Right hindlimb (tissue), 1 donor: Measurements from ENCODE around the gene ALAD.
"Not testable (repeated sequence)": the region's sequence is repeated elsewhere in the genome, so short reads cannot be mapped to it uniquely, and the experiment has no call there.

ENCODE experiments used
- DNase-seq: peaks from one replicate; pipeline ENCODE4 v3.0.0-alpha.2; 2018

Gene ALAD

GRCh38 chr9:113401027-113401792, at the start of gene ALAD:
TSS of gene ALAD (minus strand) at chr9:113401284. CDS start at chr9:113393559, 7,725 bp downstream.
- peak; percentile 99 for DNase-seq

GRCh38 chr9:113449376-113449775, 48.3 kb upstream of the ALAD start:
- DNase-seq, result no peak

- no peak for DNase-seq
These were observed 45.2 kb upstream of the ALAD start for GRCh38 chr9:113446323-113446740.

- DNase-seq, result no peak
These were observed 43.7 kb upstream of the ALAD start for GRCh38 chr9:113444736-113445135.

- not testable (repeated sequence) for DNase-seq
These were observed 36.6 kb upstream of the ALAD start for GRCh38 chr9:113437716-113438115.

- DNase-seq, result no peak
These were observed 35.8 kb upstream of the ALAD start for GRCh38 chr9:113436728-113437515.

GRCh38 chr9:113431191-113431590, 30.1 kb upstream of the ALAD start:
- no peak for DNase-seq

- peak; percentile 39 for DNase-seq
These were observed 27.1 kb upstream of the ALAD start for GRCh38 chr9:113428062-113428615.

GRCh38 chr9:113427629-113428028, 26.5 kb upstream of the ALAD start:
- DNase-seq, result no peak

- no peak for DNase-seq
These were observed 25.6 kb upstream of the ALAD start for GRCh38 chr9:113426701-113427100.

- DNase-seq, result no peak
These were observed 24.0 kb upstream of the ALAD start for GRCh38 chr9:113425072-113425471.

- DNase-seq, result no peak
These were observed 20.6 kb upstream of the ALAD start for GRCh38 chr9:113421726-113422125.

GRCh38 chr9:113417370-113417769, 16.3 kb upstream of the ALAD start:
- no peak for DNase-seq

GRCh38 chr9:113416149-113416721, 15.2 kb upstream of the ALAD start:
- no peak for DNase-seq

GRCh38 chr9:113410207-113410864, 9.3 kb upstream of the ALAD start, which contains the start of the genes C9orf43 and POLE3:
TSS of gene C9orf43 (plus strand) at chr9:113410747. CDS start at chr9:113413494, 2,747 bp downstream.
TSS of gene POLE3 (minus strand) at chr9:113410675. CDS start at chr9:113410293, 382 bp downstream.
- DNase-seq, result peak; percentile 97

- DNase-seq, result no peak
These were observed 8.8 kb upstream of the ALAD start for GRCh38 chr9:113409883-113410206.

GRCh38 chr9:113409481-113409880, 8.4 kb upstream of the ALAD start:
- no peak for DNase-seq

GRCh38 chr9:113406873-113407511, 5.9 kb upstream of the ALAD start:
- DNase-seq, result peak; percentile 78

GRCh38 chr9:113406353-113406752, 5.3 kb upstream of the ALAD start:
- not testable (repeated sequence) for DNase-seq

- DNase-seq, result no peak
These were observed 2.6 kb upstream of the ALAD start for GRCh38 chr9:113403646-113404045.

- no peak for DNase-seq
These were observed 1.4 kb downstream of the ALAD start for GRCh38 chr9:113399646-113400200.

GRCh38 chr9:113398796-113399195, 2.3 kb downstream of the ALAD start:
- no peak for DNase-seq
